ENCODE data around the gene NTSR1. TPM values are rescaled to one million over a fixed set of nuclear protein-coding genes. Genes with fewer than 3 reads are reported as not detected.

NTSR1 gene
- not detected in 2 replicates for total RNA-seq

DNA sequence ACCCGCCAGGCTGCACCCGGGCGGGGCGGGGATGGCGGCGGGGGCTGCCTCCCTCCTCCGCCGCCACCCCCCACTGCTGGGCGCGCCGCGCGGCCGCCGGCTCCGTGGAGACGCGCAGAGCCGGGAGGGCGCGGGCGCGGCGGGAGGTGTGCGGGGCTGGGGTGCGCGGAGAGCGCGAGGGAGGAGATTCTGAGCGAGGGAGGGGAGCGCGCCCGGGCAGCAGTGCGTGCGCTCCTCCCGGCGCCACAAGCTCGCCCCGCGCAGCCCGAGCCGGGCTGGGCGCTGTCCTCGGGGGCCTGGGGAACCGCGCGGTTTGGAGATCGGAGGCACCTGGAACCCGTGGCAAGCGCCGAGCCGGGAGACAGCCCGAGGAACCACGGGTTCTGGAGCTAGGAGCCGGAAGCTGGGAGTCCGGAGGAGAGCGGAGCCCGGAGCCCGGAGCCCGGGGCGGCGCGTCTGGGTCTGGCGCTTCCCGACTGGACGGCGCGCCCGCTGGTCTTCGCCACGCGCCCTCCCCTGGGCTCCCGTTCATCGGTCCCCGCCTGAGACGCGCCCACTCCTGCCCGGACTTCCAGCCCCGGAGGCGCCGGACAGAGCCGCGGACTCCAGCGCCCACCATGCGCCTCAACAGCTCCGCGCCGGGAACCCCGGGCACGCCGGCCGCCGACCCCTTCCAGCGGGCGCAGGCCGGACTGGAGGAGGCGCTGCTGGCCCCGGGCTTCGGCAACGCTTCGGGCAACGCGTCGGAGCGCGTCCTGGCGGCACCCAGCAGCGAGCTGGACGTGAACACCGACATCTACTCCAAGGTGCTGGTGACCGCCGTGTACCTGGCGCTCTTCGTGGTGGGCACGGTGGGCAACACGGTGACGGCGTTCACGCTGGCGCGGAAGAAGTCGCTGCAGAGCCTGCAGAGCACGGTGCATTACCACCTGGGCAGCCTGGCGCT, at the start of gene NTSR1:
Gene NTSR1 (plus strand): TSS at position 246 of the 946 bp plus-strand sequence. CDS start 372 bp downstream, at position 618.

DNA sequence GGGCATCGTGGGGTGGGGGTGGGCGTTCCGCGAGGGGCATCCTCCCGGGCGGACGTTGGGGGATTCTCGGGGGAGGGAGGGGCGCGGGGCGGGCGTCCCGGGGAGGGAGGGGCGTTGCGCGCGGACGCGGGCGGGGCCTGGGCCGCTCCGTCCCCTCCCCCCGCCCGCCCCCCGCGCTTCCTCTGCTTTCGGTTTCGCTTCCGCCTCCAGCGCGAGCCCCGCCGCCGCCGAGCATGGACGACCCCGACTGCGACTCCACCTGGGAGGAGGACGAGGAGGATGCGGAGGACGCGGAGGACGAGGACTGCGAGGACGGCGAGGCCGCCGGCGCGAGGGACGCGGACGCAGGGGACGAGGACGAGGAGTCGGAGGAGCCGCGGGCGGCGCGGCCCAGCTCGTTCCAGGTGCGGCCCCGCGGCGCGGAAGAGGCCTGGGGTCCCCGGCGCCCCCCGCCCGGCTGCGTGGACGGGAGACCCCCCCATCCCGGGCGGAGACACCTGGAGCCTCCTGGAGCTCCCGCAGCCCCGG, 96.1 kb downstream of the NTSR1 start, which contains the start of gene OGFR:
Gene OGFR (plus strand): TSS at position 209 of the 528 bp plus-strand sequence. CDS start 25 bp downstream, at position 234.

Other genes with a start within 250 kb of the NTSR1 start
- not detected in 2 replicates for gene GATA5, start 232.8 kb upstream of the NTSR1 start, total RNA-seq
- gene SLCO4A1, start 66.3 kb upstream of the NTSR1 start, total RNA-seq = 1.1 and 8.0 TPM in 2 replicates
- gene MRGBP, start 87.6 kb downstream of the NTSR1 start, total RNA-seq = 19.0 and 28.2 TPM in 2 replicates
- 20.2 and 26.7 TPM in 2 replicates for gene OGFR, start 96.0 kb downstream of the NTSR1 start, total RNA-seq
- gene COL9A3, start 108.2 kb downstream of the NTSR1 start, total RNA-seq = not detected in 2 replicates
- 13.7 and 17.9 TPM in 2 replicates for gene TCFL5, start 153.0 kb downstream of the NTSR1 start, total RNA-seq
- gene DIDO1, start 217.7 kb downstream of the NTSR1 start, total RNA-seq = 24.1 and 27.5 TPM in 2 replicates
- 52.1 and 64.6 TPM in 2 replicates for gene GID8, start 229.3 kb downstream of the NTSR1 start, total RNA-seq
- 0.43 and 2.4 TPM in 2 replicates for gene SLC17A9, start 243.9 kb downstream of the NTSR1 start, total RNA-seq